ENCODE data around the gene DOCK4.

DOCK4 gene

GRCh38 chr7:112147793-112148361, 58.3 kb downstream of the DOCK4 start:
- TF ChIP-seq CTCF (IDR thresholded peaks at IDR 0.05; ENCODE audit: low read depth, low read length), result no peak
- no peak overlapping the region for H3K4me3 ChIP-seq (ENCODE audit: low read depth, low read length)
- H3K9me3 ChIP-seq (ENCODE audit: severe bottlenecking), result no peaks in the 10 kb centered on the region
- DNase-seq, result no peak
- H3K36me3 ChIP-seq, result no peaks in the 10 kb centered on the region
- no peaks in the 10 kb centered on the region for H3K27me3 ChIP-seq (ENCODE audit: insufficient read depth, low read depth, severe bottlenecking)
- no peak overlapping the region for H3K27ac ChIP-seq

GRCh38 chr7:112145206-112145605, 61.0 kb downstream of the DOCK4 start:
- H3K9me3 ChIP-seq (ENCODE audit: severe bottlenecking), result no peaks in the 10 kb centered on the region
- H3K4me3 ChIP-seq (ENCODE audit: low read depth, low read length), result no peak overlapping the region
- no peak for DNase-seq
- no peaks in the 10 kb centered on the region for H3K27me3 ChIP-seq (ENCODE audit: insufficient read depth, low read depth, severe bottlenecking)
- H3K27ac ChIP-seq, result no peak overlapping the region
- no peak for TF ChIP-seq CTCF (IDR thresholded peaks at IDR 0.05; ENCODE audit: low read depth, low read length)
- H3K36me3 ChIP-seq, result no peaks in the 10 kb centered on the region

GRCh38 chr7:112144284-112145059, 61.7 kb downstream of the DOCK4 start:
- no peak overlapping the region for H3K4me3 ChIP-seq (ENCODE audit: low read depth, low read length)
- no peaks in the 10 kb centered on the region for H3K36me3 ChIP-seq
- H3K27me3 ChIP-seq (ENCODE audit: insufficient read depth, low read depth, severe bottlenecking), result no peaks in the 10 kb centered on the region
- no peak for TF ChIP-seq CTCF (IDR thresholded peaks at IDR 0.05; ENCODE audit: low read depth, low read length)
- DNase-seq, result no peak
- no peaks in the 10 kb centered on the region for H3K9me3 ChIP-seq (ENCODE audit: severe bottlenecking)
- no peak overlapping the region for H3K27ac ChIP-seq

- no peak for DNase-seq
- Histone ChIP-seq H3K27ac (no peak overlapping the region), H3K27me3 (ENCODE audit: insufficient read depth, low read depth, severe bottlenecking) (no peaks in the 10 kb centered on the region), H3K9me3 (ENCODE audit: severe bottlenecking) (no peaks in the 10 kb centered on the region), H3K4me3 (ENCODE audit: low read depth, low read length) (no peak overlapping the region), H3K36me3 (no peaks in the 10 kb centered on the region)
- no peak for TF ChIP-seq CTCF (IDR thresholded peaks at IDR 0.05; ENCODE audit: low read depth, low read length)
Measured at GRCh38 chr7:112143582-112143981, 62.6 kb downstream of the DOCK4 start.

GRCh38 chr7:112143136-112143535, 63.1 kb downstream of the DOCK4 start:
- no peaks in the 10 kb centered on the region for H3K9me3 ChIP-seq (ENCODE audit: severe bottlenecking)
- no peak overlapping the region for H3K27ac ChIP-seq
- TF ChIP-seq CTCF (IDR thresholded peaks at IDR 0.05; ENCODE audit: low read depth, low read length), result no peak

More at GRCh38 chr7:112143136-112143535, 63.1 kb downstream of the DOCK4 start:
- no peaks in the 10 kb centered on the region for H3K36me3 ChIP-seq
- DNase-seq, result no peak
- no peak overlapping the region for H3K4me3 ChIP-seq (ENCODE audit: low read depth, low read length)
- no peaks in the 10 kb centered on the region for H3K27me3 ChIP-seq (ENCODE audit: insufficient read depth, low read depth, severe bottlenecking)

Data from WERI-Rb-1 (cell line).